ENCODE data around the gene MZT1.

MZT1 gene

GRCh38 chr13:72678312-72678711, 49.1 kb downstream of the MZT1 start:
- DNase-seq, result no peak

- DNase-seq, result no peak
These were observed 50.0 kb downstream of the MZT1 start for GRCh38 chr13:72677431-72677830.

- DNase-seq, result no peak
These were observed 61.0 kb downstream of the MZT1 start for GRCh38 chr13:72666391-72666790.

- DNase-seq, result no peak
These were observed 64.9 kb downstream of the MZT1 start for GRCh38 chr13:72662548-72662947.
